ENCODE results near the gene SGPP1.

DNA sequence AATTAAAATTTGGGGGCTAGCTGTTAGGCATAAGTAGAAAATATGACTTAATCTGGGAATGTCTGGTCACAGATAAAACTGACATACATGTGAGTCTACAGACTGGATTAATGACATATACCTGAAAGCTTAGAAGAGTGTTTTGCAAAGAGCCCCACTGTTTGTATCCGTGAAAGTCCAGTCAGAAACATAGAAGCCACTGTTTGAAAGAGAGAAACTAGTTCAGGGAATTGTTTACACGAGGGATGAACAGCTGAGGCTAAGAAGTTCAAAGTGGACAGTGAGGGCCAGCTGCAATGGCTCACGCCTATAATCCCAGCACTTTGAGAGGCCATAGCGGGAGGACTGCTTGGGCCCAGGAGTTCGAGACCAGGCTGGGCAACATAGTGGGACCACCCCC lies 36.2 kb upstream of the SGPP1 start:
- TF ChIP-seq HDAC2 (IDR thresholded peaks at IDR 0.05; ENCODE audit: borderline replicate concordance in 1 of 2, low read depth in 2 of 2, low read length in 2 of 2) (no peak), SRF (IDR thresholded peaks at IDR 0.05; ENCODE audit: low read depth, low read length) (no peak), POLR2AphosphoS5 (IDR thresholded peaks at IDR 0.05; ENCODE audit: low read depth, low read length) (no peak), POLR2A (IDR thresholded peaks at IDR 0.05; ENCODE audit: control extremely low read depth in 1 of 2, low read depth in 2 of 2, low read length in 2 of 2) (no peak), CHD1 (IDR thresholded peaks at IDR 0.05; ENCODE audit: low read depth, low read length) (no peak), SIN3A (conservative IDR thresholded peaks at IDR 0.05 in 1 of 2, IDR thresholded peaks at IDR 0.05 in 1 of 2; ENCODE audit: low read depth in 1 of 2, low read length in 2 of 2) (no peak)
- TF ChIP-seq, protein P1, sequence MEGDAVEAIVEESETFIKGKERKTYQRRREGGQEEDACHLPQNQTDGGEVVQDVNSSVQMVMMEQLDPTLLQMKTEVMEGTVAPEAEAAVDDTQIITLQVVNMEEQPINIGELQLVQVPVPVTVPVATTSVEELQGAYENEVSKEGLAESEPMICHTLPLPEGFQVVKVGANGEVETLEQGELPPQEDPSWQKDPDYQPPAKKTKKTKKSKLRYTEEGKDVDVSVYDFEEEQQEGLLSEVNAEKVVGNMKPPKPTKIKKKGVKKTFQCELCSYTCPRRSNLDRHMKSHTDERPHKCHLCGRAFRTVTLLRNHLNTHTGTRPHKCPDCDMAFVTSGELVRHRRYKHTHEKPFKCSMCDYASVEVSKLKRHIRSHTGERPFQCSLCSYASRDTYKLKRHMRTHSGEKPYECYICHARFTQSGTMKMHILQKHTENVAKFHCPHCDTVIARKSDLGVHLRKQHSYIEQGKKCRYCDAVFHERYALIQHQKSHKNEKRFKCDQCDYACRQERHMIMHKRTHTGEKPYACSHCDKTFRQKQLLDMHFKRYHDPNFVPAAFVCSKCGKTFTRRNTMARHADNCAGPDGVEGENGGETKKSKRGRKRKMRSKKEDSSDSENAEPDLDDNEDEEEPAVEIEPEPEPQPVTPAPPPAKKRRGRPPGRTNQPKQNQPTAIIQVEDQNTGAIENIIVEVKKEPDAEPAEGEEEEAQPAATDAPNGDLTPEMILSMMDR (IDR thresholded peaks at IDR 0.05; ENCODE audit: control extremely low read depth in 1 of 3, insufficient read depth in 1 of 3, low read depth in 1 of 3, low read length in 3 of 3) = no peak
